ENCODE measurements around the gene KIF9.

Gene KIF9

GRCh38 chr3:47283591-47284364 is 1.2 kb upstream of the KIF9 start:
- Histone ChIP-seq H3K9me3 (ENCODE audit: control insufficient read depth, low read length) (no peaks in the 10 kb centered on the region), H3K9ac (no peak overlapping the region), H3K4me1 (peaks cover 6% of the 10 kb centered on the region), H3K36me3 (ENCODE audit: control insufficient read depth, insufficient read depth, low read length) (no peaks in the 10 kb centered on the region), H3K27me3 (ENCODE audit: control insufficient read depth, insufficient read depth, low read length) (no peaks in the 10 kb centered on the region), H3K4me3 (ENCODE audit: low read depth, low read length) (peak overlapping the region; percentile 86), H3K79me2 (peaks cover 50% of the 10 kb centered on the region), H3K27ac (peak overlapping the region; percentile 91), H3K4me2 (ENCODE audit: low read length) (peak overlapping the region; percentile 81), H2AFZ (peak overlapping the region; percentile 87)
- TF ChIP-seq, protein P1, sequence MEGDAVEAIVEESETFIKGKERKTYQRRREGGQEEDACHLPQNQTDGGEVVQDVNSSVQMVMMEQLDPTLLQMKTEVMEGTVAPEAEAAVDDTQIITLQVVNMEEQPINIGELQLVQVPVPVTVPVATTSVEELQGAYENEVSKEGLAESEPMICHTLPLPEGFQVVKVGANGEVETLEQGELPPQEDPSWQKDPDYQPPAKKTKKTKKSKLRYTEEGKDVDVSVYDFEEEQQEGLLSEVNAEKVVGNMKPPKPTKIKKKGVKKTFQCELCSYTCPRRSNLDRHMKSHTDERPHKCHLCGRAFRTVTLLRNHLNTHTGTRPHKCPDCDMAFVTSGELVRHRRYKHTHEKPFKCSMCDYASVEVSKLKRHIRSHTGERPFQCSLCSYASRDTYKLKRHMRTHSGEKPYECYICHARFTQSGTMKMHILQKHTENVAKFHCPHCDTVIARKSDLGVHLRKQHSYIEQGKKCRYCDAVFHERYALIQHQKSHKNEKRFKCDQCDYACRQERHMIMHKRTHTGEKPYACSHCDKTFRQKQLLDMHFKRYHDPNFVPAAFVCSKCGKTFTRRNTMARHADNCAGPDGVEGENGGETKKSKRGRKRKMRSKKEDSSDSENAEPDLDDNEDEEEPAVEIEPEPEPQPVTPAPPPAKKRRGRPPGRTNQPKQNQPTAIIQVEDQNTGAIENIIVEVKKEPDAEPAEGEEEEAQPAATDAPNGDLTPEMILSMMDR (IDR thresholded peaks at IDR 0.05) = no peak

- Histone ChIP-seq H3K9me3 (ENCODE audit: control insufficient read depth, low read length) (no peaks in the 10 kb centered on the region), H3K27ac (peak overlapping the region; percentile 91), H3K36me3 (ENCODE audit: control insufficient read depth, insufficient read depth, low read length) (no peaks in the 10 kb centered on the region), H3K79me2 (peaks cover 44% of the 10 kb centered on the region), H3K9ac (peak overlapping the region; percentile 71), H3K27me3 (ENCODE audit: control insufficient read depth, insufficient read depth, low read length) (no peaks in the 10 kb centered on the region), H3K4me2 (ENCODE audit: low read length) (peak overlapping the region; percentile 81), H3K4me3 (ENCODE audit: low read depth, low read length) (peak overlapping the region; percentile 86), H2AFZ (peak overlapping the region; percentile 87), H3K4me1 (peaks cover 6% of the 10 kb centered on the region)
- TF ChIP-seq, protein P1 (IDR thresholded peaks at IDR 0.05) = no peak
These were observed 566 bp upstream of the KIF9 start for GRCh38 chr3:47283193-47283537.

DNA sequence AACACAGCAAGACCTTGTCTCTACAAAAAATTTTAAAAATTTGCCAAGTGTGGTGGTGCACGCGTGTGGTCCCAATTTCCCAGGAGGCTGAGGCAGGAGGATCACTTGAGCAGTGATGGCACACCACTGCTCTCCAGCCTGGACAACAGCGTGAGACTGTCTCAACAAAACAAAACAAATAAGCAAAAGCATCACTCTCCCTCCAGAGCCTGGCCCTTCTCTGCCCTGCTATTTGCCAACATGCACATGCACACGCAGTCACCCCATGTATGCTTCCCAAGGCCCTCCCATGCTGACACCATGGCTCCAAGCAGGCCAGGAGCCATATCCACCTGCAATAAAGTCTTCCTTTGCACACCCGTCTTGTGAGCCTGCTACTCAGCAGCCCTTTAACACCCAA is 2.1 kb downstream of the KIF9 start:
- Histone ChIP-seq H3K36me3 (ENCODE audit: control insufficient read depth, insufficient read depth, low read length) (no peaks in the 10 kb centered on the region), H3K9me3 (ENCODE audit: control insufficient read depth, low read length) (no peaks in the 10 kb centered on the region), H3K4me1 (peaks cover 6% of the 10 kb centered on the region), H3K27me3 (ENCODE audit: control insufficient read depth, insufficient read depth, low read length) (no peaks in the 10 kb centered on the region), H2AFZ (no peak overlapping the region), H3K4me3 (ENCODE audit: low read depth, low read length) (no peak overlapping the region), H3K27ac (no peak overlapping the region), H3K9ac (no peak overlapping the region), H3K4me2 (ENCODE audit: low read length) (no peak overlapping the region), H3K79me2 (peaks cover 27% of the 10 kb centered on the region)
- TF ChIP-seq, protein P1 (IDR thresholded peaks at IDR 0.05) = no peak

DNA sequence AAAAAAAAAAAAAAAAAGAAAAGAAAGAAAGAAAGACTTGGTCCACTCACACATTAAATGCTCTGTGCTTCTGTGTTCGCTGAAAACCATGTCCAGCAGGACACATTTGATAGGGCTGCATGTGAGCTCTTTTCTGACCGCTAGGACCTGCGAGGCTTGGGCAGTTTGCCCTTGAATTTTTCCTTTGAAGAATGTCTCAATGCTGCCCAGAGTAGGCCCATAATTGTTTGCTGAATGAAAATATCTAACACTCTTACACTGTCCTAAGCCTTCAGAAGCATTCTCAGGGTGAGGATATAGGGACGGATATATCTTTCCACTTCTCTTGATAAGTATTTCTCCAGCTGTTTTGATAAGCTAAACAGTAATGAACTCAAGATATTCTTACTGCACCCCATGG is 6.0 kb downstream of the KIF9 start:
- Histone ChIP-seq H3K4me3 (ENCODE audit: low read depth, low read length) (no peak overlapping the region), H3K27me3 (ENCODE audit: control insufficient read depth, insufficient read depth, low read length) (no peaks in the 10 kb centered on the region)

More for the DNA sequence above, 6.0 kb downstream of the KIF9 start:
- peaks cover 7% of the 10 kb centered on the region for H3K79me2 ChIP-seq
- no peak overlapping the region for H2AFZ ChIP-seq
- no peaks in the 10 kb centered on the region for H3K4me1 ChIP-seq
- no peak overlapping the region for H3K27ac ChIP-seq
- TF ChIP-seq, protein P1 (IDR thresholded peaks at IDR 0.05) = no peak
- no peaks in the 10 kb centered on the region for H3K9me3 ChIP-seq (ENCODE audit: control insufficient read depth, low read length)
- H3K36me3 ChIP-seq (ENCODE audit: control insufficient read depth, insufficient read depth, low read length) = no peaks in the 10 kb centered on the region
- H3K4me2 ChIP-seq (ENCODE audit: low read length) = no peak overlapping the region
- H3K9ac ChIP-seq = no peak overlapping the region
